GM19193 (cell line): Measurements from ENCODE around the gene DNER.

Experiments
- POLR2A ChIP-seq: IDR thresholded peaks from 4 replicates; pipeline ENCODE4 v1.6.1; 2011; ENCODE audit not compliant: insufficient read depth, insufficient read length; ENCODE audit errors: extremely low read depth

DNER gene

DNA sequence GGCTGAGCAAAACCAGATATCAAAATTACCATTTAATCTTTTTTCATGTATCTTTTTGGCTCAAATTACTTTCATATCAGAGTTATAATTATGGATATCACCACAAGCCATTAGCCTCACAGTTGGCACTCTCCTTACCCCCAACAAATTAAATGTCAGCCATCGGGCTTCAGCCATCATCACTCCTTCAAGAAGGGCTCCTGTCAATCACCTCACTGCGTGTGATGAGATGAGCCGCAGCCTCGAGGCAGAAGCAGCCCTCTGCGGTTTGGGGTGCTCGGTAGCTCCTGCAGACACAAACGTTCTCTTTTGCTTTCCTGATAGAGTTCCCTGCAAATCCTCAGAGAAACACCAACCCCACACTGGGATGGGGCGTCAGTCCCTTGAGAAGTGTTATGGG lies 94.1 kb downstream of the DNER start:
- no peak for TF ChIP-seq POLR2A

DNA sequence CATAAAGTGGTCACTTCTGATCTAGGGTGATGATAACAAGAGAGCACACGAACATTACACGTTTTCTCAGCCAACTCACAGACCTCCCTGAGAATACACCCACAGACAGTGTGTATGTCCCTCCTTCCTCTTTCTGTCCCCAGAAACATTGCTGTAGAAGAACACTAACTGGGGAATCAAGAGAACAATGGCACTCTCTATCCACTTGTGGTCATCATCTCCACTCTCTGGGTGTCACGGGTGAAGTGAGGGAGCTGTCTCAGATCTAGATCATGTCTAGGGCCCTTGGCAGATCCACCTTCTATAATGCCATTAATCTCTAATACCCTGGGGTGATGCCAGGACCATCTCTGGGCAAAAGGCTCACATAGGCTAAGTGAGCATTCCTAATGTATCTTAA lies 97.9 kb downstream of the DNER start:
- no peak for TF ChIP-seq POLR2A

- TF ChIP-seq POLR2A, result no peak
Measured at GRCh38 chr2:229612384-229612971, 101.9 kb downstream of the DNER start.

- no peak for TF ChIP-seq POLR2A
Measured at GRCh38 chr2:229611360-229611759, 103.0 kb downstream of the DNER start.

- no peak for TF ChIP-seq POLR2A
Measured at GRCh38 chr2:229610872-229611271, 103.5 kb downstream of the DNER start.

DNA sequence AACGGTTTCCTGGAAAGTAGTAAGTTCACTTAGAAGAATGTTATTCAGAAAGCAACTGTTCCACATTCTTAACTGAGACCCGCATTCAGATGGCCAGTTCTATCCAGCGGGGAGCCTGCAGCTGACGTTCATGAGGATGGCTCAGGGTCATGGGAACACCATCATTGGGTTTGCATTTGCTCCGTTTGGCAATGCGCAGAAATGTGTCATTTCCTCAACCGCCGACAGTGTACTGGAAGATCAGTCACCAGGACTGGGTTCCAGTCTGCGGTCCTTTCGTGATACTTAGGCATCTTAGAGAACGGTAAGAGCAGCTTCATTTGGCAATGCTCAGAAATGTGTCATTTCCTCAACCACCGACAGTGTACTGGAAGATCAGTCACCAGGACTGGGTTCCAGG lies 104.0 kb downstream of the DNER start:
- TF ChIP-seq POLR2A, result no peak

DNA sequence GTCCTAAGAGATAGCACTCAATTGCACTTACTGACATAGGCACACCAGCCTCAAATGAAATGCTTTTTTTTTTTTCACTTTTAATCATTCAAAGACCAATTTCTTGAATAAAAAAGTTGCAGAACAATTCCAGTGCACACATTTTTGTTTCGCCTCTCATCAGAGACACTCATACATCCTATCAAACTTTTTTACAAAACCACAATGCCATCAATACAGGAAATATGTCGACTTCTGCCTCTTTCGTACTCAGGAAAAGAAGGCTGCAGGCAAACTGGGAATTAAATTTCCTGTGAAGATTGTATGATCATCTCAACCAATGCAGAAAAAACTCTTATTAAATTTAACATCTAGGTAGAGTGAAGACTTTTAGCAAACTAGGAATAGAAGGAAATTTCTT lies 112.4 kb downstream of the DNER start:
- TF ChIP-seq POLR2A, result no peak

- TF ChIP-seq POLR2A, result no peak
Measured at GRCh38 chr2:229601396-229601795, 113.0 kb downstream of the DNER start.

GRCh38 chr2:229598227-229598626 lies 116.1 kb downstream of the DNER start:
- no peak for TF ChIP-seq POLR2A

- no peak for TF ChIP-seq POLR2A
Measured at GRCh38 chr2:229596796-229597195, 117.6 kb downstream of the DNER start.

DNA sequence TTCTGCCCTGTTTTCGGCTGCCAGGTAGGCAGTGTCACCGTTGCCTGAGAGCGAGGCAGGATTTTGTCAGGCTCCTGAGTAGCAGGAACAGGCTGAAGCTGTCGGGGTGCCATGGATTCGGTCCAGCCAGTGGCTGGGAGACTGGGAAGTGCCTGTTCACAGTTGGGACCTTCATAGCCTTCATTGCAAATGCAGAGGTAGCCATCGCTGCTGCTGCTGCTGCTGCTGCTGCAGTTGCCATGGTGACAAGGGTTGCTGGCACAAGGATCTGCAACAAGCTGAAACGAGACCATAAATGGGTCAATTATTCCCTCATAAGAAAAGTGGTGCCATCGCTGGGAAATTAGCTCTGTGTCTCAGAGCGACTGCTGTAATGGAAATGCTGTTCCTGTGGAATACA lies 122.7 kb downstream of the DNER start:
- no peak for TF ChIP-seq POLR2A

- no peak for TF ChIP-seq POLR2A
Measured at GRCh38 chr2:229586746-229587705, 127.3 kb downstream of the DNER start.

DNA sequence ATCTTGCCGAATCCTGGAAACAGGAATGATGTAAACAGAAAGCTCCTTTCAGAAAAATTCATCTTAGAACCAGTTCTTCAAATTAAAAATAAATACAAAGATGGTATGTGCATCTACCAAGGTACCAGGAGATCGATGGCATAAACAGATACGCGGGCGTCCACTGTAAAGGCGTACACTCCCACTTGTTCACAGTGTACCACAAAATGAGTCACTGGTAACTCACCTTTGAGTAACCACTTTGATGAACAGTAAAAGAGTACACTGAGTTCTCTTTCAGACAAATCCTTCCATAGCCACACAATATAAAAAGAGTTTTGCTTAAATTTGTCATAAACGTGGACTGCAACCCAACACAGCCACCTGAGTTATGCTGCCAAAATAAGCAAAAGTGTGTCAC lies 128.3 kb downstream of the DNER start:
- no peak for TF ChIP-seq POLR2A

DNA sequence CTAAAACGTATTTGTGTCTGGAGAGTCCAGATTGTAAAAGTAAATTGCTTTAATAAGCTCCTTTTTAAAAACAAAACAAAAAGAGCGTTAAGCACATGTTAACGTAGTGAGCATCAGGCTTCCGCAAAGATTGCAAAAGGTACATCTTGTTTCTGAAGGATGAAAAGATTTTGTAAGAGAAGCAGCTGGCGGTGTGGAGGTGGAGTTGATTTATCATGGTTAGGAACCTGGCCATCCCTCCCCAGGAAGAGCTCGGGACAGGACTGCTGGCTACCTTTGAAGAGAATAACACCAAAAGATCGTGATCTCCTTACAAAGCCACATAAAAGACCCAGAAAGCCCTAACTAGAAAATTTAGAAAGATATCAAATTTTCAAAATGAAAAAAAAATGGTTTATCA lies 132.2 kb downstream of the DNER start:
- no peak for TF ChIP-seq POLR2A

GRCh38 chr2:229578052-229578846 lies 136.1 kb downstream of the DNER start:
- TF ChIP-seq POLR2A, result no peak
